Stomach (tissue), 9 donors: ENCODE results near the gene MEI4. TPM values are rescaled to one million over a fixed set of nuclear protein-coding genes. Genes with fewer than 3 reads are reported as not detected.
"Not testable (repeated sequence)": the region's sequence is repeated elsewhere in the genome, so short reads cannot be mapped to it uniquely, and the experiment has no call there.

Source experiments
- DNase-seq, 2 donors: peaks; one replicate each; pipeline versions ENCODE4 v3.0.0 to v3.0.0-alpha.2; 2013 to 2019
- H3K27ac ChIP-seq, 5 donors: fragments of 200-600 bp in 4 of 5; sonication (generic) in 4 of 5; one replicate each; pipeline ENCODE4 v1.5.1; 2013 to 2019; ENCODE audit warnings: mild to moderate bottlenecking in 1 of 5, moderate library complexity in 1 of 5
- H3K27me3 ChIP-seq, 3 donors: fragments of 200-600 bp; sonication (generic); one replicate each; pipeline ENCODE4 v1.5.1; 2017 to 2019; ENCODE audit warnings: mixed run types in 1 of 3
- H3K36me3 ChIP-seq, 4 donors: fragments of 200-600 bp; sonication (generic); 1 replicate in 3 of 4; 2 replicates in 1 of 4; pipeline ENCODE4 v1.5.1; 2016 to 2019
- H3K4me1 ChIP-seq, 4 donors: fragments of 200-600 bp; sonication (generic); one replicate each; pipeline ENCODE4 v1.5.1; 2016 to 2019
- H3K4me3 ChIP-seq, 4 donors: fragments of 200-600 bp; sonication (generic) in 3 of 4; one replicate each; pipeline ENCODE4 v1.5.1; 2016 to 2019; ENCODE audit warnings: mild to moderate bottlenecking in 1 of 4
- H3K9me3 ChIP-seq, 4 donors: fragments of 200-600 bp; sonication (generic); one replicate each; pipeline ENCODE4 v1.5.1; 2016 to 2019
- CTCF ChIP-seq, 7 experiments: fragments of 450-650 bp in 4 of 7; fragments of 200-600 bp in 3 of 7; sonication (generic) in 3 of 7; IDR thresholded peaks; one replicate each; pipeline ENCODE4 v1.5.1; 2016 to 2019; ENCODE audit warnings: antibody characterized with exemption in 7 of 7, control low read depth in 2 of 7, mild to moderate bottlenecking in 1 of 7
- EP300 ChIP-seq: sonication (generic); formaldehyde crosslinking; IDR thresholded peaks from one replicate; pipeline ENCODE4 v1.6.1; 2017; ENCODE audit warnings: antibody characterized with exemption
- POLR2A ChIP-seq, 4 donors: fragments of 450-650 bp; IDR thresholded peaks; one replicate each; pipeline ENCODE4 v1.6.1; 2016; ENCODE audit warnings: antibody characterized with exemption in 4 of 4, control low read depth in 2 of 4, mild to moderate bottlenecking in 1 of 4, moderate library complexity in 1 of 4
- POLR2AphosphoS5 ChIP-seq, 3 donors: sonication (generic); formaldehyde crosslinking; IDR thresholded peaks; one replicate each; pipeline ENCODE4 v1.6.1; 2016; ENCODE audit warnings: antibody characterized with exemption in 3 of 3
- WGBS, 5 donors: extraction: QIAGEN DNeasy Blood & Tissue Kit in 3 of 5; methylation state at CpG; one replicate each; pipeline versions ENCODE4 v1.1.5 to v1.1.7; 2013 to 2018; 5-methylcytosine and 5-hydroxymethylcytosine counted together
- intact Hi-C: fragments of 100-400 bp; cut with DNase I; formaldehyde crosslinking; loops from one replicate; pipeline ENCODE4 v1.15.1; 2023; ENCODE audit warnings: low total_unique reads
- polyA plus RNA-seq, 3 donors: library from polyadenylated mRNA; stranded (reverse); fragments of 200-250 nt; gene quantifications; one replicate each; pipeline ENCODE4 v1.2.3, GENCODE V29; 2013
- total RNA-seq, 5 donors: library from RNA; depleted of rRNA; stranded (reverse); fragments of >200 nt; gene quantifications; one replicate each; pipeline versions ENCODE4 v1.1.0 to v1.2.3, GENCODE V29; 2014 to 2016
- donor health status: healthy with polysubstance abuse.
- donor health status: Bipolar disorder and iron deficiency.
- donor health status: healthy.

Gene MEI4
- total and polyA plus RNA-seq, 8 donors: 0.73 TPM; not detected in 7

GRCh38 chr6:77740380-77740779, 87.5 kb downstream of the MEI4 start:
- no peak for TF ChIP-seq EP300
- no peak for TF ChIP-seq POLR2A (IDR thresholded peaks at IDR 0.05)
- TF ChIP-seq CTCF (IDR thresholded peaks at IDR 0.05): peak in 4 of 7 experiments; percentile 17 to 61 (median 45)
- TF ChIP-seq POLR2AphosphoS5 (IDR thresholded peaks at IDR 0.05): no peak
- Histone ChIP-seq H3K27ac (no peak overlapping the region), H3K4me1 (no peaks in the 10 kb centered on the region), H3K36me3 (no peaks in the 10 kb centered on the region), H3K27me3 (no peaks in the 10 kb centered on the region), H3K4me3 (no peak overlapping the region), H3K9me3 (peaks cover 0 to 7% (median 0%) of the 10 kb centered on the region in 4 donors)
- DNase-seq: peak in 1 of 2 donors; percentile 38
- intact Hi-C loops: no loop called here
- WGBS, 5 donors: 2 to 13% (median 10%) methylated on average over 1 of the region's 1 CpG

DNA sequence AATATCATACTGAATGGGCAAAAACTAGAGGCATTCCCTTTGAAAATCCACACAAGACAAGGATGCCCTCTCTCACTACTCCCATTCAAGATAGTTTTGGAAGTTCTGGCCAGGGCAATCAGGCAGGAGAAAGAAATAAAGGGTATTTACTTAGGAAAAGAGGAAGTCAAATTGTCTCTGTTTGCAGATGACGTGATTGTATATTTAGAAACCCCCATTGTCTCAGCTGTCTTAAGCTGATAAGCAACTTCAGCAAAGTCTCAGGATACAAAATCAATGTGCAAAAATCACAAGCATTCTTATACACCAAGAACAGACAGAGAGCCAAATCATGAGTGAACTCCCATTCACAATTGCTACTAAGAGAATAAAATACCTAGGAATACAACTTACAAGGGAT, 99.3 kb downstream of the MEI4 start:
- H3K27me3 ChIP-seq, H3K4me3 ChIP-seq, intact Hi-C loops, H3K4me1 ChIP-seq, DNase-seq, H3K27ac ChIP-seq, H3K36me3 ChIP-seq: not testable (repeated sequence)
- WGBS, 5 donors: 42 to 67% (median 60%) methylated on average over 1 of the region's 1 CpG
- peaks cover 0 to 16% (median 12%) of the 10 kb centered on the region in 4 donors for H3K9me3 ChIP-seq

- Histone ChIP-seq H3K4me1 (no peaks in the 10 kb centered on the region), H3K27ac (no peak overlapping the region), H3K9me3 (peaks cover 0 to 4% (median 0%) of the 10 kb centered on the region in 4 donors), H3K4me3 (no peak overlapping the region), H3K27me3 (no peaks in the 10 kb centered on the region), H3K36me3 (no peaks in the 10 kb centered on the region)
- intact Hi-C loops: no loop called here
- 87 to 94% (median 90%) methylated on average over 2 of the region's 2 CpGs for WGBS, 5 donors
- DNase-seq: no peak
- TF ChIP-seq EP300: no peak
- TF ChIP-seq CTCF (IDR thresholded peaks at IDR 0.05): no peak
- TF ChIP-seq POLR2A (IDR thresholded peaks at IDR 0.05): no peak
- no peak for TF ChIP-seq POLR2AphosphoS5 (IDR thresholded peaks at IDR 0.05)
Observed at GRCh38 chr6:77762386-77762785, 109.5 kb downstream of the MEI4 start.

DNA sequence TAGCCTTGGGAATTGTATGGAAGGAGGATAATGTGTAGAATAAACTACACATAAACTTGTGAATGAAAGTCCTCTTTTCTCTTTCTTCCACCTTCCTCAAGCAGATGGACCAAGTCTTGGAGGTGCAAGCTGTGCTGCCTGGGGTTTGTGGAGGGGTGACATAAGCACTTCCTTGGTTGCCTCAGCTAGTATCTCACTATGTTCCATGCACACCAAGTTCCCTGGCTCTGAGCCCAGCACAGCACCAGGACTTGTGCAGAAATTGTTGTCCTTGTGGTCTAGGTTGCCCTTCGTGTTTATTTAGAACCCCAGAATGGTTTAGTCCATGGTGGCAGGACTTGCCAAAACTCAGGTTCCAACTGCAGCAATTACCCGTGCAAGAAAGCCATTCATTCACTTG, 110.3 kb downstream of the MEI4 start:
- H3K36me3 ChIP-seq: no peaks in the 10 kb centered on the region
- no peaks in the 10 kb centered on the region for H3K27me3 ChIP-seq
- H3K27ac ChIP-seq: no peak overlapping the region
- intact Hi-C loops: no loop called here
- TF ChIP-seq POLR2AphosphoS5 (IDR thresholded peaks at IDR 0.05) (no peak), EP300 (no peak), CTCF (IDR thresholded peaks at IDR 0.05) (no peak), POLR2A (IDR thresholded peaks at IDR 0.05) (no peak)
- 84 to 93% (median 88%) methylated on average over 2 of the region's 2 CpGs for WGBS, 5 donors
- peaks cover 0 to 4% (median 0%) of the 10 kb centered on the region in 4 donors for H3K9me3 ChIP-seq
- no peaks in the 10 kb centered on the region for H3K4me1 ChIP-seq
- no peak overlapping the region for H3K4me3 ChIP-seq
- no peak for DNase-seq

DNA sequence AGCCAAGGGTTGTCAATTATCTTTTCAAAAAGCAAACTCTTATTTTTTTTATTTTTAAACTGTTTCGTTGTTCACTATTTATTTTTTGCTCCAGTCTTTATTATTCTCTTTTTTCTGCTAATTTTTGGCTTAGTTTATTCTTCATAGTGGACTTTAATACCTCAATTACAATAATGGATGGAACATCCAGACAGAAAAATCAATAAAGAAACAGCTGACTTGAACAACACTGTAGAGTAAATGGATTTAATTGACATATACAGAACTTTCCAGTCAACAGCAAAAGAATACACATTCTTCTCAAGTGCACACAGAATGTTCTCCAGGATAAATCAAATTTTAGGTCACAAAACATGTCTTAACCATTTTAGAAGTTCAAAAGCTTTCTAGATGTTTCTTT, 111.5 kb downstream of the MEI4 start:
- WGBS, 5 donors: 65 to 86% (median 83%) methylated on average over 1 of the region's 1 CpG
- Histone ChIP-seq H3K27ac (no peak overlapping the region), H3K4me1 (no peaks in the 10 kb centered on the region), H3K4me3 (no peak overlapping the region), H3K36me3 (no peaks in the 10 kb centered on the region), H3K27me3 (no peaks in the 10 kb centered on the region), H3K9me3 (peaks cover 0 to 4% (median 0%) of the 10 kb centered on the region in 4 donors)
- intact Hi-C loops: no loop called here
- TF ChIP-seq POLR2A (IDR thresholded peaks at IDR 0.05) (no peak), EP300 (no peak), CTCF (IDR thresholded peaks at IDR 0.05) (no peak), POLR2AphosphoS5 (IDR thresholded peaks at IDR 0.05) (no peak)
- DNase-seq: no peak
